Middle frontal gyrus (tissue), 1 donor: ENCODE results near the gene MED28.
"Not testable (repeated sequence)": the region's sequence is repeated elsewhere in the genome, so short reads cannot be mapped to it uniquely, and the experiment has no call there.

Experiments used
- DNase-seq: peaks from one replicate; pipeline ENCODE4 v3.0.0-alpha.2; 2015; ENCODE audit warnings: low spot score; ENCODE audit errors: extremely low spot score

The MED28 gene

GRCh38 chr4:17618926-17619325, 4.5 kb downstream of the MED28 start:
- no peak for DNase-seq

DNA sequence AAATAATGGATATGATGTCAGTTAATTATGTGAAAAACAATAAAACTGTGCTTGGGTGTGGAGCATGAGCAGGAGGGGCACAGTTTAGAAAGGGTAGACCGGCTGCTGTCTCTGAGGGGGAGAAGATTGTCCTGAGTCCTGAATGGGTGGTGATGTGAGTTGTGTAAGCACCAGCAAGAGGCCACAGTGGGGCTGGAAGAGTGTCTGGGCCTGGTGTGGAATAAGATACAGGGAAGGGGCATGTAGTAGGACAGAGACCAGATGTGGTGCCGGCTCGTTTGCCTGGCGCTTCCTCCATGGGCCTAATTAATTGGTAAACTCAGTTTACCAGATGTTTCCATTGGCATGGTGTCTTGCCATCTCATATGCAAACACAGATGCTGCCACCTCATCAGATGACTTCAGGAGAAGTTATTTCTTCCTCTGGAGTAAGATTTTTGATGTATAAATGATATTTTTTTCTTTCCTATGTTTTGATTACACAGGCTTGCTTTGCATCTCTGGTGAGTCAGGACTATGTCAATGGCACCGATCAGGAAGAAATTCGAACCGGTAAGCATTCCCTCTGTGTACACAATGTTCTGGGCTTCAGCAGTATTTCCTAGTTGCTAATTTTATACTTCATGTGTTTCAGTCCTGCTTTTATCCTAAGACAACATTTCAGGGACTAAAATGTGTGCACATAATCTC, 5.1 kb downstream of the MED28 start:
- DNase-seq, result no peak

GRCh38 chr4:17623451-17624001, 9.1 kb downstream of the MED28 start:
- DNase-seq, result no peak

- DNase-seq, result no peak
Observed at GRCh38 chr4:17624821-17625220, 10.4 kb downstream of the MED28 start.

- DNase-seq, result no peak
Observed at GRCh38 chr4:17630228-17630627, 15.8 kb downstream of the MED28 start.

- no peak for DNase-seq
Observed at GRCh38 chr4:17633600-17633999, 19.2 kb downstream of the MED28 start.

GRCh38 chr4:17635056-17635455, 20.6 kb downstream of the MED28 start:
- no peak for DNase-seq

DNA sequence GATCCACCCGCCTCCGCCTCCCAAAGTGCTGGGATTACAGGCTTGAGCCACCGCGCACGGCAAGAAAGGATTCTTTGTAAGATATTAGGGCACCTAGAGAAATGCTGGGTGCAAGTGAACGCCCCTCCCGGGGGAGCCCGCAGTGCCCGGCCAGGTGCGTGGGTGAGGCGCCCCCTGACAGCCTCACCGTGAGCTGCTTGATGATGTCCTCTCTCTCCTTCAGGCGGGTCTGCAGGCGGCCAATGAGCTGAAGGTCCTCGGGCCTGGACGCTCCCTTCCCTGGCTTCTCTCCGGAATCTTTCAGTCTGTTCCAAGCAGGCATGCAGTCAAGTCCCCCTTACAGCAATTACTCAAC, 21.9 kb downstream of the MED28 start:
- no peak for DNase-seq

GRCh38 chr4:17636696-17637622, 22.5 kb downstream of the MED28 start:
- peak; percentile 80 for DNase-seq

- DNase-seq, result no peak
Observed at GRCh38 chr4:17639136-17639535, 24.7 kb downstream of the MED28 start.

- no peak for DNase-seq
Observed at GRCh38 chr4:17642398-17642783, 27.9 kb downstream of the MED28 start.

DNA sequence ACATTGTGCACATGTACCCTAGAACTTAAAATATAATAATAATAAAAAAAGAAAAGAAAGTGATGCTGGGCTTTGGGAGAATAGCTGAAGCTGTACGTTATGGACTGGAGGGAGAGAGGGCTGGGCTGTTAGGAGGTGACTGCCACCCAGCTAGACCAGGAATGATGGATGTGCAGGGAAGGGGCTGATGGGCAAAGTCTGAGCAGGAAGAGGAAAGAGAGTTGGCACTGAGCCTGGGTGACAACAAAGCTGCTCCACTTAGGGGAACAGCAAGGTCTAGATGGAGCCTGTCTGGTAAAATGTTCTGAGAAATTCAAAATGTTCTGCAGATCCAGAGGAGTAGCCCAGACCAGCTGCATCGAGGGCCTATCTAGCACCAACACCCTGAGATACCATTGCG, 32.3 kb downstream of the MED28 start:
- DNase-seq, result no peak

DNA sequence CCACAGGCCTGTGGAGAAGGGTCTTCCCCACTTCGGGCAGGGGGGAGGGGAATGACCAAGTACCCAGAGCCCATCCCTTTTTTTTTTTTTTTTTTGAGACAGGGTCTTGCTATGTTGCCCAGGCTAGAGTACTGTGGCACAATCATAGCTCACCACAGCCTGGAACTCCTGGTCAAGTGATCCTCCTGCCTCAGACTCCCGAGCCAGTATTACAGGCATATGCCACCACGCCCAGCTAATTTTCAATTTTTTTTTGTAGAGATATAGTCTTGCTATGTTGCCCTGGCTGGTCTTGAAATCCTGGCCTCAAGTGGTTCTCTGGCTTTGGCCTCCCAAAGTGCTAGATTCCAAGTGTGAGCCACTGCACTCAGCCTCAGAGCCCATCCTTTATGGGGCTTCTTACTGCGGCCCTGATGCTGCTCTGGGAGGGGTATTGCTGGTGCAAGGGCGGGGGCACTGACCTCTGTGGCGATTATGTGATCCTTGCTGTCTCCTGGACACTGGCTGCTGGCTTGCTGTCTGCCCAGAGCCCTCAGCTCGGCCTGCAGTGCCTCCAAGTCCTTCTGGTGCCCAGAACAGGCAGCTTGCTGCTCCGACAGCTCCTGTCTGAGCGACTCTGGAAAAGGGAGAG, 32.9 kb downstream of the MED28 start:
- no peak for DNase-seq

DNA sequence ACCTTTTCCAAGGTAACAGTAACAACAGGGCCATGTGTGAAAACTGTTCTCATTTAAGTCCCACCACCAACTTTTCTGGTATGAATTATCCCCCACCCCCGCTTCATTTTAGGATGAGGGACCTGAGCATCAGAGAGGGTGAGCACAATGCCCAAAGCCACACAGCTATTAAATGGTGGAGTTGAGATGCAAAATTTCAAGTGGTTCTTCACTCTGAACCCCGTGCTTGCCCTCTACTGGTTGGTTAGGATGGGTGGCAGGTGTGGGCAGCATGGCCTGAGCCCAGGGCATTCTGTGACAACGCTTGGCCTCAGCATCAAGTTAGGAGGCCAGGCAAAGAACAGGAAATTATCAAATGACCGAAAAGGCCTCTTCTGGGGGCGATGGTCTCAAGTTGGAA, 33.5 kb downstream of the MED28 start:
- DNase-seq, result no peak

GRCh38 chr4:17650406-17650805, 36.0 kb downstream of the MED28 start:
- DNase-seq, result no peak

- no peak for DNase-seq
Observed at GRCh38 chr4:17654701-17655100, 40.3 kb downstream of the MED28 start.

GRCh38 chr4:17657090-17657489, 42.6 kb downstream of the MED28 start:
- no peak for DNase-seq

GRCh38 chr4:17657849-17658248, 43.4 kb downstream of the MED28 start:
- no peak for DNase-seq

DNA sequence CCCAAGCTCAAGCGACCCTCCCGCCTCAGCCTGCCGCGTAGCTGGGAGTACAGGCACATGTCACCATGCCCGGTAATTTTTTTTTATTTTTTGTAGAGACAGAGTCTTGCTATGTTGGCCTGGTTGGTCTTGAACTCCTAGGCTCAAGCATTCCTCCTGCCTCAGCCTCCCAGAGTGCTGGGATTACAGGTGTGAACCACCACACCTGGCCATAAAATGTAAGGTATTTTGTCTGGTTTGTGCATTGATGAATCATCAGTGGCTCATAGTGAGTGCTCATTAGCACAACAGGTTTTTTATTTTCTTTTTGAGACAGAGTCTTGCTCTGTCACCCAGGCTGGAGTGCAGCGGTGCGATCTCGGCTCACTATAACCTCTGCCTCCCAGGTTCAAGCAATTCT, 44.8 kb downstream of the MED28 start:
- not testable (repeated sequence) for DNase-seq

- DNase-seq, result no peak
Observed at GRCh38 chr4:17662694-17663093, 48.3 kb downstream of the MED28 start.

GRCh38 chr4:17664755-17665154, 50.3 kb downstream of the MED28 start:
- DNase-seq, result no peak

GRCh38 chr4:17665346-17665745, 50.9 kb downstream of the MED28 start:
- no peak for DNase-seq
